ENCODE data around the gene RMND5B. TPM values are rescaled to one million over a fixed set of nuclear protein-coding genes. Genes with fewer than 3 reads are reported as not detected.

The RMND5B gene
- total RNA-seq, 1 experiment from 2014 or later, result 30.3 TPM

DNA sequence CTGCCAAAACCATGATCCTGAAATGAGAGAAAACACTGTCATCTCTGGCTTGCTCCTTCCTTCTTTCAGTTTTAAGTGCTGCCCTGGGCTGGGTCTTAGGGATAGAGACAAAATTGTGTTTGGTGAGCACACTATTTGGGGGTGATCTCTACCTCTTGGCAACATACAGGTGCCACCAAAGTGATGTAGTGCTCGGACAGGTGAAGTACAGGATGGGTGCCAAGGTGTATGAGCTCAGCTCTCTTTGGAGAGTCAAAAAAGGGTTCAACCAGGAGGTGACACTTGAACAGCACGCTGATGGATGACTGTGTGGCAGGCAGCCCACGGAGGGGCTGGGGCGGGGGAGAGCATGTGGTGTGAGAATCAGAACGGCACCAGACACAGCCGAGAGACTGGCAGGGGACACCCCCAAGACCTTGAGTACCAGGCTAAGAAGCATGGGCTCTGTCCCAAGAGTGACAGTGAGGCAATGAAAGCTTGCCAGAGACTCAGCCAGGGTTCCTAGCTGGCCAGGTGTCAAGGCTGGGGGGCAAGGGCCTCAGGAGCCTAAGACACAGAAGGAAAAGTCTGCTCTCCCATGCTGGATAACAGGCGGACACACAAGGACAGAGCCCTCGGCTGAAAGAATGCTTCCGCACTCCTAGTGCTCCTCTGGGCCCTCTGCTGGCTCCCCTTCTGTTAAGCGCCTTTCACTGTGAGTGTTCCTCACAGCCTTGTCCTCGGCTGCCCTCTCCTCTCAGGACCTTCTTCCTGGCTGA, 20.3 kb downstream of the RMND5B start:
- H3K27me3 ChIP-seq (ENCODE audit: insufficient read depth, low read depth), result no peaks in the 10 kb centered on the region
- DNase-seq, result no peak
- no peaks in the 10 kb centered on the region for H3K9me2 ChIP-seq (ENCODE audit: insufficient read depth)
- peaks cover 25% of the 10 kb centered on the region for H3K4me1 ChIP-seq (replicated peaks; ENCODE audit: insufficient read depth)
- intact Hi-C loops (cut with micrococcal nuclease; ENCODE audit: unreplicated experiment), result no loop called here
- H3K79me2 ChIP-seq (ENCODE audit: low read depth), result peaks cover 19% of the 10 kb centered on the region
- no peak overlapping the region for H2AFZ ChIP-seq
- no peak overlapping the region for H3K4me3 ChIP-seq
- ChIA-PET POLR2A (ENCODE audit: unreplicated experiment) (no interaction called here), CTCF (no interaction called here)
- H3F3A ChIP-seq (ENCODE audit: insufficient read depth, low read depth), result peaks cover 43% of the 10 kb centered on the region
- peaks cover 23% of the 10 kb centered on the region for H3K36me3 ChIP-seq (ENCODE audit: low read depth)
- 0 out of 2 replicates have a peak, but pooled peaks cover 5% of the 10 kb centered on the region for H4K20me1 ChIP-seq (ENCODE audit: insufficient read depth)
- BruUV-seq (replicated peaks), result no TSS peak
- H3K4me2 ChIP-seq, result no peak overlapping the region
- no peaks in the 10 kb centered on the region for H3K9me3 ChIP-seq (ENCODE audit: insufficient read depth, low read depth)
- no peak overlapping the region for H3K27ac ChIP-seq
- TF ChIP-seq CTCF (conservative IDR thresholded peaks at IDR 0.05), result no peak
- TF ChIP-seq EZH2 (IDR thresholded peaks at IDR 0.05; ENCODE audit: low read depth), result no peak

DNA sequence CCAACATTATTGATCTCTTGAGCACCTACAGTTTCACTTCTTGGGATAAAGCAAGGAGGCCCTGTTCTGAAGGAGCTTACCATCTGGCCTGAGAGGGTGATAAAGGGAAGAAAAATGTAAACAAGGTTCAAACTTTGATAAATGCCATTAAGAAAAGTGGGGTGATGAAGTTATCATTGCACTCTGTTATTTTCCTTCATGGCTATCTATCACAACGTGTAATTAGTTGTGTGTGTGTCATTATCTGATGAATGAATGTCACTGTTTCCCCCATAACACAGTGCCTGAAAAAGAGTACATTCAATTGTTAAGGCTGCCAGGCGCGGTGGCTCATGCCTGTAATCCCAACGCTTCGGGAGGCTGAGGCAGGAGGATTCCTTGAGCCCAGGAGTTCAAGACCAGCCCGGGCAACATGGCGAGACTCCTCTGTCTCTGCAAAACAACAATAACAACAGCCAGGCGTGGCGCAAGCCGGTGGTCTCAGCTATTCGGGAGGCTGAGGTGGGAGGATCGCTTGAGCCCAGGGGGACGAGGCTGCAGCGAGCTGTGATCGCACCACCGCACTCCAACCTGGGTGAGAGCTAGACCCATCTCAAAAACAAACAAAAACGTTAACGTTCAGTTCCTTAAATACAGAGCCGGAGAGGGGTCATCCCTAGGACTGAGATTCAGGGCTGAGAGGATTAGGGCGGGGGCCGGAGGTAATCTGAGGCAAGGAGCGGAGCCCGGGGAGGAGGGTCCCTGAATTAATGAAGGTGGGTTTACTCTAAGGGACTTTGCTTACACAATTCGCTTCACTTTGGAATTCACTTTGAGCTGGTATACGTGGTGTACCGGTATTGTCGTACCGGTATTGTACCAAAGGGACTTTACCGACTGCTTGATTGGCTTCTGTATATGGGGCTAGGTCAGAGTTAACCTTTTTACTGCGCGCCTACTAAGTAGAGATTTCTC, 22.0 kb downstream of the RMND5B start:
- POLR2A ChIA-PET (ENCODE audit: unreplicated experiment), result interaction anchor here (0.9 to 1.0 kb wide), 2 partner anchors 63 to 1407 kb away, joined by 5 read pairs; no protein-coding TSS in a partner anchor
- CTCF ChIA-PET, result interaction anchor here (1.1 to 2.2 kb wide), 3 partner anchors 9 to 77 kb away, joined by 4 to 5 read pairs (median 5); no protein-coding TSS in a partner anchor
- BruUV-seq (replicated peaks), result TSS peak; percentile 56

GRCh38 chr5:178153530-178154340, 22.9 kb downstream of the RMND5B start, which contains the start of gene NHP2:
Gene NHP2, minus strand, starts transcription at chr5:178153885. Its CDS starts 68 bp downstream, at chr5:178153817.
- Histone ChIP-seq H3K9me3 (ENCODE audit: insufficient read depth, low read depth) (no peaks in the 10 kb centered on the region), H3K27ac (peak within 1 kb of the TSS; percentile 63), H3F3A (ENCODE audit: insufficient read depth, low read depth) (peaks cover 19% of the 10 kb centered on the region; the same call in 1 of the 2 replicates), H4K20me1 (ENCODE audit: insufficient read depth) (0 out of 2 replicates have a peak, but pooled peaks cover 5% of the 10 kb centered on the region), H3K36me3 (ENCODE audit: low read depth) (peaks cover 15% of the 10 kb centered on the region), H3K4me1 (replicated peaks; ENCODE audit: insufficient read depth) (peaks cover 8% of the 10 kb centered on the region), H3K79me2 (ENCODE audit: low read depth) (peaks cover 19% of the 10 kb centered on the region), H3K27me3 (ENCODE audit: insufficient read depth, low read depth) (no peaks in the 10 kb centered on the region), H3K4me3 (peak within 1 kb of the TSS; percentile 93), H3K4me2 (peak within 1 kb of the TSS; percentile 94), H2AFZ (peak within 1 kb of the TSS; percentile 89), H3K9me2 (ENCODE audit: insufficient read depth) (no peaks in the 10 kb centered on the region)
- no peak for TF ChIP-seq EZH2 (IDR thresholded peaks at IDR 0.05; ENCODE audit: low read depth)
- no peak for TF ChIP-seq CTCF (conservative IDR thresholded peaks at IDR 0.05)
- CTCF ChIA-PET, result interaction anchor here (0.6 to 2.2 kb wide), 6 partner anchors 8 to 750 kb away, joined by 3 to 5 read pairs (median 4); no protein-coding TSS in a partner anchor
- DNase-seq, result peak; percentile 93 to 100
- no TSS peak for BruUV-seq (replicated peaks)
- intact Hi-C loops (cut with micrococcal nuclease; ENCODE audit: unreplicated experiment), result no loop called here
- POLR2A ChIA-PET (ENCODE audit: unreplicated experiment), result interaction anchor here (0.6 to 1.0 kb wide), 4 partner anchors 31 to 1470 kb away, joined by 3 to 5 read pairs (median 4); partner anchors contain the start of gene HNRNPH1

More for the DNA sequence above, 22.0 kb downstream of the RMND5B start:
- Histone ChIP-seq H3F3A (ENCODE audit: insufficient read depth, low read depth) (peaks cover 29% of the 10 kb centered on the region; the same call in 1 of the 2 replicates), H3K79me2 (ENCODE audit: low read depth) (peaks cover 19% of the 10 kb centered on the region), H3K4me3 (peak overlapping the region; percentile 93), H3K27me3 (ENCODE audit: insufficient read depth, low read depth) (no peaks in the 10 kb centered on the region), H3K9me2 (ENCODE audit: insufficient read depth) (no peaks in the 10 kb centered on the region), H4K20me1 (ENCODE audit: insufficient read depth) (0 out of 2 replicates have a peak, but pooled peaks cover 5% of the 10 kb centered on the region), H3K4me2 (peak overlapping the region; percentile 94), H3K9me3 (ENCODE audit: insufficient read depth, low read depth) (no peaks in the 10 kb centered on the region), H3K27ac (peak overlapping the region; percentile 63), H2AFZ (peak overlapping the region; percentile 89), H3K36me3 (ENCODE audit: low read depth) (peaks cover 15% of the 10 kb centered on the region), H3K4me1 (replicated peaks; ENCODE audit: insufficient read depth) (peaks cover 9% of the 10 kb centered on the region)
- intact Hi-C loops (cut with micrococcal nuclease; ENCODE audit: unreplicated experiment), result no loop called here
- DNase-seq, result no peak
- no peak for TF ChIP-seq EZH2 (IDR thresholded peaks at IDR 0.05; ENCODE audit: low read depth)

Measured in PC-9 (cell line).